ENCODE data around the gene SLC30A3. TPM values are rescaled to one million over a fixed set of nuclear protein-coding genes. Genes with fewer than 3 reads are reported as not detected.

Gene SLC30A3
- total RNA-seq, 2 donors from 2014 or later: 1.5 to 2.8 TPM

- no peak overlapping the region for H3K9ac ChIP-seq (ENCODE audit: extremely low read depth, low read length, poor library complexity, severe bottlenecking)
- H3K4me3 Mint-ChIP-seq: no peak overlapping the region
- WGBS, 2 experiments (ENCODE audit: insufficient coverage in 1 of 2, insufficient read length in 1 of 2): 95 to 100% methylated on average over 1 to 2 of the region's 2 CpGs
Observed at GRCh38 chr2:27227501-27227900, 35.3 kb downstream of the SLC30A3 start.

DNA sequence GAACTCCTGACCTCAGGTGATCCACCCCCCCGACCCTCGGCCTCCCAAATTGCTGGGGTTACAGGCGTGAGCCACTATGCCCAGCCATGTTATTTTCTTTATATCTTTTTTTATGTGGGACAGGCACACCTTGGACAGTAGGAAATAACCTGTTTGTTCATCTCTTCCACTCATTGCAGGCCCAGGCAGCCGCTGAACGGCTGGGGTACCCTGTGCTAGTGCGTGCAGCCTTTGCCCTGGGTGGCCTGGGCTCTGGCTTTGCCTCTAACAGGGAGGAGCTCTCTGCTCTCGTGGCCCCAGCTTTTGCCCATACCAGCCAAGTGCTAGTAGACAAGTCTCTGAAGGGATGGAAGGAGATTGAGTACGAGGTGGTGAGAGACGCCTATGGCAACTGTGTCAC lies 37.3 kb downstream of the SLC30A3 start:
- Histone ChIP-seq H3K9me3 (ENCODE audit: control insufficient read depth, low read length) (no peaks in the 10 kb centered on the region), H3K4me3 (ENCODE audit: low read length) (no peak overlapping the region), H3K27me3 (ENCODE audit: control insufficient read depth, insufficient read depth, low read length, poor library complexity, severe bottlenecking) (no peaks in the 10 kb centered on the region), H3K27ac (ENCODE audit: low read depth, low read length) (no peak overlapping the region), H3K9ac (ENCODE audit: extremely low read depth, low read length, poor library complexity, severe bottlenecking) (no peak overlapping the region), H3K4me1 (ENCODE audit: control insufficient read depth, insufficient read depth, low read length) (no peaks in the 10 kb centered on the region), H3K36me3 (ENCODE audit: control insufficient read depth, insufficient read depth, low read length) (peaks cover 87% of the 10 kb centered on the region)
- H3K4me3 Mint-ChIP-seq: no peak overlapping the region
- no peak overlapping the region for H3K27ac Mint-ChIP-seq
- WGBS, 2 experiments (ENCODE audit: insufficient coverage in 1 of 2, insufficient read length in 1 of 2): 91% methylated on average over 4 to 9 of the region's 9 CpGs
- no peaks in the 10 kb centered on the region for H3K9me3 Mint-ChIP-seq
- H3K4me1 Mint-ChIP-seq: no peaks in the 10 kb centered on the region
- H3K36me3 Mint-ChIP-seq (ENCODE audit: low read depth): peaks cover 78% of the 10 kb centered on the region
- no peak for DNase-seq
- no peaks in the 10 kb centered on the region for H3K27me3 Mint-ChIP-seq (ENCODE audit: insufficient read depth)
- no peak for TF ChIP-seq CTCF (conservative IDR thresholded peaks at IDR 0.05)

More at GRCh38 chr2:27227501-27227900, 35.3 kb downstream of the SLC30A3 start:
- Histone ChIP-seq H3K27ac (ENCODE audit: low read depth, low read length) (no peak overlapping the region), H3K4me1 (ENCODE audit: control insufficient read depth, insufficient read depth, low read length) (no peaks in the 10 kb centered on the region), H3K9me3 (ENCODE audit: control insufficient read depth, low read length) (no peaks in the 10 kb centered on the region), H3K27me3 (ENCODE audit: control insufficient read depth, insufficient read depth, low read length, poor library complexity, severe bottlenecking) (no peaks in the 10 kb centered on the region), H3K36me3 (ENCODE audit: control insufficient read depth, insufficient read depth, low read length) (peaks cover 86% of the 10 kb centered on the region), H3K4me3 (ENCODE audit: low read length) (no peak overlapping the region)
- Mint-ChIP-seq H3K27me3 (ENCODE audit: insufficient read depth) (no peaks in the 10 kb centered on the region), H3K36me3 (ENCODE audit: low read depth) (peaks cover 80% of the 10 kb centered on the region), H3K9me3 (no peaks in the 10 kb centered on the region), H3K4me1 (no peaks in the 10 kb centered on the region), H3K27ac (no peak overlapping the region)
- no peak for DNase-seq
- no peak for TF ChIP-seq CTCF (conservative IDR thresholded peaks at IDR 0.05)

DNA sequence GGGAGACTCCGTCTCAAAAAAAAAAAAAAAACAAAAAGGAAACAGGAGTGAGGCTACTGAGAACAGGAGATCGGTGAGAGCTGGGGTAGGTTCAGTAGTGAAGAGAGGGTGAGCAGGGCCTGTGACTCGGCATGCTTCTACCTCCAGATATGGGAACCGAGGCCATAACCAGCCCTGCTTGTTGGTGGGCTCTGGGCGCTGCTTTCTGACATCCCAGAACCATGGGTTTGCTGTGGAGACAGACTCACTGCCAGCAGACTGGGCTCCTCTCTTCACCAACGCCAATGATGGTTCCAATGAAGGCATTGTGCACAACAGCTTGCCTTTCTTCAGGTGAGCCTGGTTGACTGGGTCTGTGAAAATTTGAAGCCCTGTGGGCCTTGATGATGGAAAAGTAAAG lies 39.4 kb downstream of the SLC30A3 start:
- 96 to 97% methylated on average over 6 of the region's 6 CpGs for WGBS, 2 experiments (ENCODE audit: insufficient coverage in 1 of 2, insufficient read length in 1 of 2)
- Mint-ChIP-seq H3K27me3 (ENCODE audit: insufficient read depth) (no peaks in the 10 kb centered on the region), H3K36me3 (ENCODE audit: low read depth) (peaks cover 85% of the 10 kb centered on the region), H3K4me3 (no peak overlapping the region), H3K9me3 (no peaks in the 10 kb centered on the region), H3K27ac (no peak overlapping the region), H3K4me1 (peaks cover 9% of the 10 kb centered on the region)
- Histone ChIP-seq H3K4me1 (ENCODE audit: control insufficient read depth, insufficient read depth, low read length) (no peaks in the 10 kb centered on the region), H3K9ac (ENCODE audit: extremely low read depth, low read length, poor library complexity, severe bottlenecking) (no peak overlapping the region), H3K36me3 (ENCODE audit: control insufficient read depth, insufficient read depth, low read length) (peaks cover 90% of the 10 kb centered on the region), H3K27me3 (ENCODE audit: control insufficient read depth, insufficient read depth, low read length, poor library complexity, severe bottlenecking) (no peaks in the 10 kb centered on the region), H3K27ac (ENCODE audit: low read depth, low read length) (no peak overlapping the region), H3K4me3 (ENCODE audit: low read length) (no peak overlapping the region), H3K9me3 (ENCODE audit: control insufficient read depth, low read length) (no peaks in the 10 kb centered on the region)
- TF ChIP-seq CTCF (conservative IDR thresholded peaks at IDR 0.05): no peak
- no peak for DNase-seq
